ENCODE measurements around the gene DDX6. TPM values are rescaled to one million over a fixed set of nuclear protein-coding genes. Genes with fewer than 3 reads are reported as not detected.

The DDX6 gene
- total and polyA plus RNA-seq, 2 experiments from 2014 or later: 68.3 to 205 TPM

GRCh38 chr11:118748056-118748455 is 42.9 kb downstream of the DDX6 start:
- Histone ChIP-seq H3K79me2 (replicated peaks; ENCODE audit: insufficient read depth) (peaks cover 7% of the 10 kb centered on the region), H3K27ac (ENCODE audit: low read depth) (peak overlapping the region; percentile 57; the same call in 1 of the 2 replicates), H3K4me3 (no peak overlapping the region), H4K20me1 (replicated peaks; ENCODE audit: insufficient read depth) (peaks cover 3% of the 10 kb centered on the region; the same call in 1 of the 2 replicates), H3K27me3 (ENCODE audit: insufficient read depth) (no peaks in the 10 kb centered on the region), H3K36me3 (ENCODE audit: insufficient read depth) (peaks cover 14% of the 10 kb centered on the region), H3F3A (replicated peaks; ENCODE audit: low read depth) (peaks cover 39% of the 10 kb centered on the region), H2AFZ (no peak overlapping the region), H3K4me2 (peak overlapping the region; percentile 35; the same call in 1 of the 2 replicates), H3K4me1 (ENCODE audit: insufficient read depth) (peaks cover 5% of the 10 kb centered on the region; the same call in 1 of the 2 replicates), H3K9me2 (ENCODE audit: insufficient read depth) (no peaks in the 10 kb centered on the region)
- ATAC-seq: no peak; the same call in 2 of the 3 replicates
- Mint-ChIP-seq H3K4me1 (peaks cover 26% of the 10 kb centered on the region), H3K27me3 (ENCODE audit: insufficient read depth, low read depth, poor library complexity) (peaks cover 6% of the 10 kb centered on the region), H3K36me3 (ENCODE audit: low read depth) (peaks cover 39% of the 10 kb centered on the region), H3K9me3 (no peaks in the 10 kb centered on the region), H3K27ac (peak overlapping the region; percentile 76; the same call in 1 of the 2 replicates), H3K4me3 (no peak overlapping the region)
- DNase-seq (ENCODE audit: low spot score): no peak
- TF ChIP-seq EZH2phosphoT487 (IDR thresholded peaks at IDR 0.05; ENCODE audit: unreplicated experiment) (no peak), JUNB (IDR thresholded peaks at IDR 0.05; ENCODE audit: unreplicated experiment) (no peak), ZNF331 (CRISPR knock-in tag; IDR thresholded peaks at IDR 0.05; ENCODE audit: low read depth) (no peak), EZH2 (IDR thresholded peaks at IDR 0.05; ENCODE audit: low read depth, unreplicated experiment) (no peak), STAT1 (IDR thresholded peaks at IDR 0.05; ENCODE audit: unreplicated experiment) (no peak), POLR2AphosphoS5 (IDR thresholded peaks at IDR 0.05; ENCODE audit: low read depth) (no peak), CTCF (conservative IDR thresholded peaks at IDR 0.05; ENCODE audit: low read depth in 2 of 2) (no peak), CREB1 (CRISPR knock-in tag; IDR thresholded peaks at IDR 0.05; ENCODE audit: low read depth) (no peak), NANOG (IDR thresholded peaks at IDR 0.05; ENCODE audit: borderline replicate concordance) (no peak), ETS1 (IDR thresholded peaks at IDR 0.05) (no peak), ZNF114 (CRISPR knock-in tag; IDR thresholded peaks at IDR 0.05) (no peak)
- TF ChIP-seq, protein P1, sequence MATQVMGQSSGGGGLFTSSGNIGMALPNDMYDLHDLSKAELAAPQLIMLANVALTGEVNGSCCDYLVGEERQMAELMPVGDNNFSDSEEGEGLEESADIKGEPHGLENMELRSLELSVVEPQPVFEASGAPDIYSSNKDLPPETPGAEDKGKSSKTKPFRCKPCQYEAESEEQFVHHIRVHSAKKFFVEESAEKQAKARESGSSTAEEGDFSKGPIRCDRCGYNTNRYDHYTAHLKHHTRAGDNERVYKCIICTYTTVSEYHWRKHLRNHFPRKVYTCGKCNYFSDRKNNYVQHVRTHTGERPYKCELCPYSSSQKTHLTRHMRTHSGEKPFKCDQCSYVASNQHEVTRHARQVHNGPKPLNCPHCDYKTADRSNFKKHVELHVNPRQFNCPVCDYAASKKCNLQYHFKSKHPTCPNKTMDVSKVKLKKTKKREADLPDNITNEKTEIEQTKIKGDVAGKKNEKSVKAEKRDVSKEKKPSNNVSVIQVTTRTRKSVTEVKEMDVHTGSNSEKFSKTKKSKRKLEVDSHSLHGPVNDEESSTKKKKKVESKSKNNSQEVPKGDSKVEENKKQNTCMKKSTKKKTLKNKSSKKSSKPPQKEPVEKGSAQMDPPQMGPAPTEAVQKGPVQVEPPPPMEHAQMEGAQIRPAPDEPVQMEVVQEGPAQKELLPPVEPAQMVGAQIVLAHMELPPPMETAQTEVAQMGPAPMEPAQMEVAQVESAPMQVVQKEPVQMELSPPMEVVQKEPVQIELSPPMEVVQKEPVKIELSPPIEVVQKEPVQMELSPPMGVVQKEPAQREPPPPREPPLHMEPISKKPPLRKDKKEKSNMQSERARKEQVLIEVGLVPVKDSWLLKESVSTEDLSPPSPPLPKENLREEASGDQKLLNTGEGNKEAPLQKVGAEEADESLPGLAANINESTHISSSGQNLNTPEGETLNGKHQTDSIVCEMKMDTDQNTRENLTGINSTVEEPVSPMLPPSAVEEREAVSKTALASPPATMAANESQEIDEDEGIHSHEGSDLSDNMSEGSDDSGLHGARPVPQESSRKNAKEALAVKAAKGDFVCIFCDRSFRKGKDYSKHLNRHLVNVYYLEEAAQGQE (IDR thresholded peaks at IDR 0.05; ENCODE audit: unreplicated experiment): no peak
- TF ChIP-seq, protein P2, sequence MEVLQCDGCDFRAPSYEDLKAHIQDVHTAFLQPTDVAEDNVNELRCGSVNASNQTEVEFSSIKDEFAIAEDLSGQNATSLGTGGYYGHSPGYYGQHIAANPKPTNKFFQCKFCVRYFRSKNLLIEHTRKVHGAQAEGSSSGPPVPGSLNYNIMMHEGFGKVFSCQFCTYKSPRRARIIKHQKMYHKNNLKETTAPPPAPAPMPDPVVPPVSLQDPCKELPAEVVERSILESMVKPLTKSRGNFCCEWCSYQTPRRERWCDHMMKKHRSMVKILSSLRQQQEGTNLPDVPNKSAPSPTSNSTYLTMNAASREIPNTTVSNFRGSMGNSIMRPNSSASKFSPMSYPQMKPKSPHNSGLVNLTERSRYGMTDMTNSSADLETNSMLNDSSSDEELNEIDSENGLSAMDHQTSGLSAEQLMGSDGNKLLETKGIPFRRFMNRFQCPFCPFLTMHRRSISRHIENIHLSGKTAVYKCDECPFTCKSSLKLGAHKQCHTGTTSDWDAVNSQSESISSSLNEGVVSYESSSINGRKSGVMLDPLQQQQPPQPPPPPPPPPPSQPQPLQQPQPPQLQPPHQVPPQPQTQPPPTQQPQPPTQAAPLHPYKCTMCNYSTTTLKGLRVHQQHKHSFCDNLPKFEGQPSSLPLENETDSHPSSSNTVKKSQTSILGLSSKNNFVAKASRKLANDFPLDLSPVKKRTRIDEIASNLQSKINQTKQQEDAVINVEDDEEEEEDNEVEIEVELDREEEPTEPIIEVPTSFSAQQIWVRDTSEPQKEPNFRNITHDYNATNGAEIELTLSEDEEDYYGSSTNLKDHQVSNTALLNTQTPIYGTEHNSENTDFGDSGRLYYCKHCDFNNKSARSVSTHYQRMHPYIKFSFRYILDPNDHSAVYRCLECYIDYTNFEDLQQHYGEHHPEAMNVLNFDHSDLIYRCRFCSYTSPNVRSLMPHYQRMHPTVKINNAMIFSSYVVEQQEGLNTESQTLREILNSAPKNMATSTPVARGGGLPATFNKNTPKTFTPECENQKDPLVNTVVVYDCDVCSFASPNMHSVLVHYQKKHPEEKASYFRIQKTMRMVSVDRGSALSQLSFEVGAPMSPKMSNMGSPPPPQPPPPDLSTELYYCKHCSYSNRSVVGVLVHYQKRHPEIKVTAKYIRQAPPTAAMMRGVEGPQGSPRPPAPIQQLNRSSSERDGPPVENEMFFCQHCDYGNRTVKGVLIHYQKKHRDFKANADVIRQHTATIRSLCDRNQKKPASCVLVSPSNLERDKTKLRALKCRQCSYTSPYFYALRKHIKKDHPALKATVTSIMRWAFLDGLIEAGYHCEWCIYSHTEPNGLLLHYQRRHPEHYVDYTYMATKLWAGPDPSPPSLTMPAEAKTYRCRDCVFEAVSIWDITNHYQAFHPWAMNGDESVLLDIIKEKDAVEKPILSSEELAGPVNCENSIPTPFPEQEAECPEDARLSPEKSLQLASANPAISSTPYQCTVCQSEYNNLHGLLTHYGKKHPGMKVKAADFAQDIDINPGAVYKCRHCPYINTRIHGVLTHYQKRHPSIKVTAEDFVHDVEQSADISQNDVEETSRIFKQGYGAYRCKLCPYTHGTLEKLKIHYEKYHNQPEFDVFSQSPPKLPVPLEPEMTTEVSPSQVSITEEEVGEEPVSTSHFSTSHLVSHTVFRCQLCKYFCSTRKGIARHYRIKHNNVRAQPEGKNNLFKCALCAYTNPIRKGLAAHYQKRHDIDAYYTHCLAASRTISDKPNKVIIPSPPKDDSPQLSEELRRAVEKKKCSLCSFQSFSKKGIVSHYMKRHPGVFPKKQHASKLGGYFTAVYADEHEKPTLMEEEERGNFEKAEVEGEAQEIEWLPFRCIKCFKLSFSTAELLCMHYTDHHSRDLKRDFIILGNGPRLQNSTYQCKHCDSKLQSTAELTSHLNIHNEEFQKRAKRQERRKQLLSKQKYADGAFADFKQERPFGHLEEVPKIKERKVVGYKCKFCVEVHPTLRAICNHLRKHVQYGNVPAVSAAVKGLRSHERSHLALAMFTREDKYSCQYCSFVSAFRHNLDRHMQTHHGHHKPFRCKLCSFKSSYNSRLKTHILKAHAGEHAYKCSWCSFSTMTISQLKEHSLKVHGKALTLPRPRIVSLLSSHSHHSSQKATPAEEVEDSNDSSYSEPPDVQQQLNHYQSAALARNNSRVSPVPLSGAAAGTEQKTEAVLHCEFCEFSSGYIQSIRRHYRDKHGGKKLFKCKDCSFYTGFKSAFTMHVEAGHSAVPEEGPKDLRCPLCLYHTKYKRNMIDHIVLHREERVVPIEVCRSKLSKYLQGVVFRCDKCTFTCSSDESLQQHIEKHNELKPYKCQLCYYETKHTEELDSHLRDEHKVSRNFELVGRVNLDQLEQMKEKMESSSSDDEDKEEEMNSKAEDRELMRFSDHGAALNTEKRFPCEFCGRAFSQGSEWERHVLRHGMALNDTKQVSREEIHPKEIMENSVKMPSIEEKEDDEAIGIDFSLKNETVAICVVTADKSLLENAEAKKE (CRISPR knock-in tag; IDR thresholded peaks at IDR 0.05): no peak
